ENCODE data around the gene PSKH1. TPM values are rescaled to one million over a fixed set of nuclear protein-coding genes. Genes with fewer than 3 reads are reported as not detected.

The PSKH1 gene
- total RNA-seq, 1 donor from 2014 or later = 21.6 TPM

DNA sequence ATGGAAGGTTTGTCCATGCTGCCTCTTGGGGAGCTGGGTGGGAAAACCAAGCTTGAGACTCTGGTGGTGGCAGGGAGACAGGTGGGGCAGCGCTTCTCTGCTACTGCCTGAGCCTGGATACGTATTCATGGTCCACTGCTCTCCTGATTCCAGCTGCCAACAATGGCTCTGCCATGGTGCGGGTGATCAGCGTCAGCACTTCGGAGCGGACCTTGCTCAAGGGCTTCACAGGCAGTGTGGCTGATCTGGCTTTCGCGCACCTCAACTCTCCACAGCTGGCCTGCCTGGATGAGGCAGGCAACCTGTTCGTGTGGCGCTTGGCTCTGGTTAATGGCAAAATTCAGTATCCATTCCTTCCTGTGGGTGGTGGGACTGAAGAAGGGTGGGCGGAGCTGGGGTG is 16.0 kb upstream of the PSKH1 start:
- Histone ChIP-seq H3K36me3 (ENCODE audit: control insufficient read depth, insufficient read depth, low read length) (peaks cover 2% of the 10 kb centered on the region), H3K27me3 (ENCODE audit: control insufficient read depth, insufficient read depth, low read length) (no peaks in the 10 kb centered on the region), H3K4me3 (ENCODE audit: low read depth, low read length) (no peak overlapping the region)
- no peak for DNase-seq (ENCODE audit: low read depth)
- TF ChIP-seq CTCF (IDR thresholded peaks at IDR 0.05; ENCODE audit: insufficient read depth, low read length, poor library complexity, severe bottlenecking) = no peak

GRCh38 chr16:67878232-67878631 is 14.8 kb upstream of the PSKH1 start:
- no peak overlapping the region for H3K4me3 ChIP-seq (ENCODE audit: low read depth, low read length)

GRCh38 chr16:67878846-67879245 is 14.2 kb upstream of the PSKH1 start:
- no peak overlapping the region for H3K4me3 ChIP-seq (ENCODE audit: low read depth, low read length)
- no peak for DNase-seq (ENCODE audit: low read depth)
- TF ChIP-seq CTCF (IDR thresholded peaks at IDR 0.05; ENCODE audit: insufficient read depth, low read length, poor library complexity, severe bottlenecking) = no peak
- no peaks in the 10 kb centered on the region for H3K27me3 ChIP-seq (ENCODE audit: control insufficient read depth, insufficient read depth, low read length)
- peaks cover 4% of the 10 kb centered on the region for H3K36me3 ChIP-seq (ENCODE audit: control insufficient read depth, insufficient read depth, low read length)

More at GRCh38 chr16:67878232-67878631, 14.8 kb upstream of the PSKH1 start:
- H3K27me3 ChIP-seq (ENCODE audit: control insufficient read depth, insufficient read depth, low read length) = no peaks in the 10 kb centered on the region
- DNase-seq (ENCODE audit: low read depth) = no peak
- no peak for TF ChIP-seq CTCF (IDR thresholded peaks at IDR 0.05; ENCODE audit: insufficient read depth, low read length, poor library complexity, severe bottlenecking)
- peaks cover 4% of the 10 kb centered on the region for H3K36me3 ChIP-seq (ENCODE audit: control insufficient read depth, insufficient read depth, low read length)

GRCh38 chr16:67879462-67879861 is 13.6 kb upstream of the PSKH1 start:
- Histone ChIP-seq H3K27me3 (ENCODE audit: control insufficient read depth, insufficient read depth, low read length) (no peaks in the 10 kb centered on the region), H3K4me3 (ENCODE audit: low read depth, low read length) (no peak overlapping the region), H3K36me3 (ENCODE audit: control insufficient read depth, insufficient read depth, low read length) (peaks cover 4% of the 10 kb centered on the region)
- no peak for TF ChIP-seq CTCF (IDR thresholded peaks at IDR 0.05; ENCODE audit: insufficient read depth, low read length, poor library complexity, severe bottlenecking)
- no peak for DNase-seq (ENCODE audit: low read depth)

GRCh38 chr16:67879936-67880335 is 13.1 kb upstream of the PSKH1 start:
- no peak for TF ChIP-seq CTCF (IDR thresholded peaks at IDR 0.05; ENCODE audit: insufficient read depth, low read length, poor library complexity, severe bottlenecking)
- H3K27me3 ChIP-seq (ENCODE audit: control insufficient read depth, insufficient read depth, low read length) = no peaks in the 10 kb centered on the region
- H3K4me3 ChIP-seq (ENCODE audit: low read depth, low read length) = no peak overlapping the region
- DNase-seq (ENCODE audit: low read depth) = no peak
- peaks cover 4% of the 10 kb centered on the region for H3K36me3 ChIP-seq (ENCODE audit: control insufficient read depth, insufficient read depth, low read length)

DNA sequence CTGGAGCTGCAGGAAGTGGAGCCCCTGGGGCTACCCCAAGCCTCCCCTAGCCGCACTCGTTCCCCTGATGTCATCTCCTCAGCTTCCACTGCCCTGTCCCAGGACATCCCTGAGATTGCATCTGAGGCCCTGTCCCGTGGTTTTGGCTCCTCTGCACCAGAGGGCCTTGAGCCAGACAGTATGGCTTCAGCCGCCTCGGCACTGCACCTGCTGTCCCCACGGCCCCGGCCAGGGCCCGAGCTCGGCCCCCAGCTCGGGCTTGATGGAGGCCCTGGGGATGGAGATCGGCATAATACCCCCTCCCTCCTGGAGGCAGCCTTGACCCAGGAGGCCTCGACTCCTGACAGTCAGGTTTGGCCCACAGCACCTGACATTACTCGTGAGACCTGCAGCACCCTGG is 12.5 kb upstream of the PSKH1 start:
- Histone ChIP-seq H3K4me3 (ENCODE audit: low read depth, low read length) (no peak overlapping the region), H3K36me3 (ENCODE audit: control insufficient read depth, insufficient read depth, low read length) (peaks cover 4% of the 10 kb centered on the region), H3K27me3 (ENCODE audit: control insufficient read depth, insufficient read depth, low read length) (no peaks in the 10 kb centered on the region)
- DNase-seq (ENCODE audit: low read depth) = no peak
- no peak for TF ChIP-seq CTCF (IDR thresholded peaks at IDR 0.05; ENCODE audit: insufficient read depth, low read length, poor library complexity, severe bottlenecking)
